GM21576 (cell line): ENCODE results near the gene ARHGAP1.

Experiments used
- ATAC-seq: cut with Tn5 transposase; IDR thresholded peaks from one replicate; pipeline ENCODE4 v1.9.1; 2021; ENCODE audit warnings: mild to moderate bottlenecking, moderate library complexity; ENCODE audit not compliant: unreplicated experiment

ARHGAP1 gene

DNA sequence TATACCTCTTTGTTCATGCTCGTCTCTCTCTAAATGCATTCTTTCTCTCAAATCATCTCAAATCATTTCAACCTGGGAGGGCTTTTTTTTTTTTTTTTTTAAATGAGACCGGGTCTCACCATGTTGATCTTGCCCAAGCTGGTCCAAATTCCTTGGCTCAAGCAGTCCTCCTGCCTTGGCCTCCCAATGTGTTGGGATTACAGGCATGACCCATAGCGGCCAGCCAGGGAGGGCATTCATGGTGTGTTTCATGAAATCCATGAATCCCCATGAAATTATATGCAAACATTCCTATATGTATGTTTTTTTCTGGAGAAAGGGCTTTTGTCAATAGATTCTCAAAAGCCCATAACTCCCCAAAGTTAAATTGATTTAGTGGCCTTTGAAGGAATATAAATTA, 56.9 kb downstream of the ARHGAP1 start:
- ATAC-seq, result no peak

DNA sequence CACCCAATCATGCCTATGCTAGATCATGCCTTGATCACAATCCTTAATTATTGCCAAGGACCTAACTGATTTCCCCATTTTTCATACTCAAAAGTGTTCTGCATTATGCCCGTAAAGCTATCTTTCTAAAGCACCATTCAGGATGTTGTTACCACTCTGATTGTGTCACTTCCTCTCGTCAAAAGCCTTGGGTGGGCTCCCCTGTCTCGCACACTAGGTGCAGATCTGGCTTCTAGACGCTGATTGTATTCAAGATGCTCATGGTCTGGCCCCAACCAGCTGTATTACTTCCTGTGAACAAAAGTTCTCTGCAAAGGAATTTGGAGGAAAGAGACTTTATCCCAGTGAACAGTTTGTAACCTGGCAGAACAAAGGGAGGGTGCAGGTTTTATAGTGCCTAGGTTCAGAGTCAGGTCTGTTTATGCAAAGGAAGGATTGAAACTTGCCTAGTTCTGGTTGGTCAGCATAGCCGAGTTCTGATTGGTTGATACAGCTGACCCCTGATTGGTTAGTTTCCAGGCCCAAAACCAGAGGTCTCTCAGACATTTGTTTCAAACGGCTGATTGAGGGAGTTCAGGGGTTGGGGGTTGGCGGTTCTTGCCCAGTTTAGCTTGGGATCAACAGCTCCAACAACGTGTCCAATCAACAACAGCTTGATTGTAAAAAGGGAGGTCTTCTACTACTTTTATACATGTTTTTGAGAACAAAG, 57.6 kb downstream of the ARHGAP1 start:
- no peak for ATAC-seq

DNA sequence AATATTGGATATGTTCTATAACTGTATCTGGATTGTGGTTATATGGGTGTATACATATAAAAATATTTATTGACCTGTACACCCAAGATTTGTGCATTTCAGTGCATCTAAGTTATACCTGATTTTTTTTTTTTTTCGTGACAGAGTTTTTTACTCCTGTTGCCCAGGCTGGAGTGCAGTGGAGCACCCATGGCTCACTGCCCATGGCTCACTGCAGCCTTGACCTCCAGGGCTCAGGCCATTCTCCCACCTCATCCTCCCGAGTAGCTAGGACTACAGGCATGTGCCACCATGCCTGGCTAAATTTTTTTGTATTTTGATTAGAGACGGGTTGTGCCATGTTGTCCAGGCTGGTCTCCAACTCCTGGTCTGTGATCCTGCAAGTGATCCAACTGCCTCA, 58.8 kb downstream of the ARHGAP1 start:
- ATAC-seq, result no peak

DNA sequence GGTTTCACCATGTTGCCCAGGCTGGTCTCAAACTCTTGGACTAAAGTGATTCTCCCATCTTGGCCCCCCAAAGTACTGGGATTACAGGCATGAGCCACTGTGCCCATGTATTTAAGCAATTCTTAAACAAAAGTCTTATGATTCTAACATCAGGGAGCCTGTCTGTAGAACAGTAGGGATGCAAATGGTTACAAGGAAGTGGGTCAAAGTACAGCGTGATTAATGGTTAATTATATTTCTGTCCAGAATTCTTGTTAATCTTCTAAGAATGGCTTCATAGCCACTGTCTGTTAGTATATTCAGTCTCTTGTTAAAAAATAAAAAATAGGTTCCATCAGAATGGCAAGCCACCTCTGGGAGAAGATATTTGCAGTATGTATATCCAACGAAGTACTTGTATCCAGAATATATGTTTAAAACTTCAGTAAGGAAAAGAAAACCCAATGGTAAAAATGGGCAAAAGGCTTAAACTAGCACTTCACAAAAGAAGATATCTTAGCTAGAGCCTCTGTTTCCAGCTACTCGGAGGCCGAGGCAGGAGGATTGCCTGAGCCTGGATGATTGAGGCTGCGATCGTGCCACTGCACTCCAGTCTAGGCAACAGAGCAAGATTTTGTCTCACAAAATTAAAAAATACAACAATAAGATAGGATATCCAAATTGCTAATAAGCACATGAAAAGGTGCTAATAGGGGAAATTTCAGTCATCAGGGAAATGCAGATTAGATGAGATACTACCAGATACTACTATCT, 60.2 kb downstream of the ARHGAP1 start:
- ATAC-seq, result no peak

DNA sequence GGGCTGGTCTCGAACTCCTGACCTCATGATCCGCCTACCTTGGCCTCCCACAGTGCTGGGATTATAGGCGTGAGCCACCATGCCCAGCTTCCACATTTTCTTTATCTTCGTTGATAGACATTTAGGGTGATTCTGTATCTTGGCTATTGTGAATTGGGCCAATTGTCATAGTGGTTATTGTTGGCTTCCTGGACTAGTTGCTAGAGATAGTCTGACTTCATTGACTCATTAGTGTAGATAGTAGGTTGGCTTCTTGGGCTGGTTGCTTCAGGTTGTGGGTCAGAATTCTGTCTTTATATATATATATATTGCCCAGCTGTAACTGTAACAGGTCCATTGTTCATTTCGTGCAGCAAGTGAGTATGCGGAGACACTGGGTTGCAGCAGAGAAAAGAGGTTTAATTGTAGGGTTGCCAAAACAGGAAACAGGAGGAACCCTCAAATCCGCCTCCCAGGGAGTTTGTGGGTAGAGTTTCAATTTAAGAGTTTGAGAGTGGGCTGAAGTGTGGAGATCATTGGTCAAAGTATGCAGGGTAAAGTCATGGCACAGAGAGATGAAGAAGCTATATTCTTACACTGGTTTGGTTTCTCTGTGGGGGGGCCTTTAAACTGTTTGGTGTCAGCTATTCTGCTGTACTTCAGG, 61.1 kb downstream of the ARHGAP1 start:
- no peak for ATAC-seq

DNA sequence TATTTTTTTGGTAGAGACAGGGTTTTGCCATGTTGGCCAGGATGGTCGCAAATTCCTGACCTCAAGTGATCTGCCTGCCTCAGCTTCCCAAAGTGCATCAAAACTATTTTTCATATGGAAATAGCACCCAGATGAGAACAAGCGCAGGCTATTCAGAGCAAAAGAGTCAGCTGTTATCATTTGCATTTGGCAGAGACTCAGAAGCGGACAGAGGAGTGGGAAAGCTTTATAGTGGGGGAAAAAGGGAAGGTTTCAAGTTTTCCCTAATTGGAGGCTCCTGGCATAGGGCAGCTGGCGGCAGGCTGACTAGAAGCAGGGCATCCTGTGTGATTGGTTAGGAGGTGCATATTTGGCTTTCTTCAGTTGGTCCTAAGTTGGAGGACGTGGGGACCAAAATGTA, 62.9 kb downstream of the ARHGAP1 start:
- ATAC-seq, result no peak

DNA sequence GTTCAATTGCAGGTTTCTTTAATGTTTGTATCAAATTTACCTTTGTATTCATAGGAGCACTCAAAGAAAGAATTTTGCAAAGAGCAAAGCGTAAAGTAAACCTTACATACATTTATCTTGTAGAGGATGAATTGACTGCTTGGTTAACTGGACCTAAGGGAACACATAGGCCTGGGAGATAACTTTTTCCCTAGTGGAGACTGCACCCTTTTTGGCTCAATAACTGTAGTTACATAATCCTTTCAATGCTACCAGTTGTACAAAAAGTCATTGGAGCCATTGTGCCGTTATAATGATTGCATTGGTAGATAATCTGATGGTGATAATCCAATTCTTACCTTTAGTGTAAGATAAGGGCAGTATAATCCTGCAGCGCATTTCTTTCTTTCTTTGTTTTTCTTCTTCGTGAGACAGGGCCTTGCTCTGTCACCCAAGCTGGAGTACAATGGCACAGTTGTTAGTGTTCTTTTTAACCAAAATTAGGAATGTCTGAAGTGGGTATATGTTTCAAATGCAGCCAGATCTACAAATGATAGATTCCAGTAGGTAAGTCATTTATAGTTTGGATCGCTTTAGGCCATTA, 64.8 kb downstream of the ARHGAP1 start:
- no peak for ATAC-seq

DNA sequence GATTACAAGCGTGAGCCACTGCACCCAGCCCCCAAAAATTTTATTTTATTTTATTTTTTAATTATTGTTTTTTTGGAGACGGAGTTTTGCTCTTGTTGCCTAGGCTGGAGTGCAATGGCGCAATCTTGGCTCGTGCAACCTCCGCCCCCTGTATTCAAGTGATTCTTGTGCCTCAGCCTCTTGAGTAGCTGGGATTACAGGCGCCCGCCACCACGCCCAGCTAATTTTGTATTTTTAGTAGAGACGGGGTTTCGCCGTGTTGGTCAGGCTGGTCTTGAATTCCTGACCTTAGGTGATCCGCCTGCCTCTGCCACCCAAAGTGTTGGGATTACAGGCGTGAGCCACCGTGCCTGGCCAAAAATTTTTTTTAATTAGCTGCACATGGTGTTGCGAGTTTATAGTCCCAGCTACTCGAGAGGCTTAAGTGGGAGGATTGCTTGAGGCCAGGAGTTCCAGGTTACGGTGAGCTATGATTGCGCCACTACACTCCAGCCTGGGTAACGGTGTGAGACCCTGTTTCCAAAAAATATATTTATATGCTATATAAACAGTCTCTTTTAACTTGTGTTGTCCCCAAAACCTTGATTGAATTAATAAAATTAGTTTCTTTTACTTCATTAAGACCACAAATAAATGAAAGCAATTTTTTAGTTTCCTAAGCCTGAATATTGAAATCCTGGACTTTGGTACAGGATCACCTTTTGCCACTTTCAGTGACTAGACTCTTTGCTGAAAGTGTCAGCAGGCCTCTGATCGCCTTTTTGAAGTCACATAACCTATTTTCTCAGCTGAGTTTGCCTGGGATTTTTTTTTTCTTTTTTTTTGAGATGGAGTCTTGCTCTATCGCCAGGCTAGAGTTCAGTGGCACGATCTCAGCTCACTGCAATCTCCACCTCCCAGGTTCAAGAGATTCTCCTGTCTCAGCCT, 66.9 kb downstream of the ARHGAP1 start:
- ATAC-seq, result no peak

DNA sequence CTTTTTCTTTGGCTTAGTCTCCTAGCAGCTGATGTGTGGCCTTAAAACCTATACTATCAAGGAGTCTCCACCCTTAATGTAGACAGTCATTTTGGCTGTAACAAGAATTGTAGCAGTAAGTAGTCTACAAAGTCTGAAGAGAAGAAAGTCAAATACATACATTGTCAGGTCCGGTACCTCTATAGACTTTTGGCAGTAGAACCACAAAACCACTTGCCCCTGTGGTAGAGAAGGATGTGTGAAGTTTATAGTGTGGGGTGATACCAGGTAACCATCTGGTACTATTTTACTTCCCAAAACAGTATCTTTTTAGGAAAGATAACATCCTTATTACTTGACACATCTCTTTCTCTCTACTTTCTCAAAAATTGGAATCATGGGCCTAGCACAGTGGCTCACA, 67.9 kb downstream of the ARHGAP1 start:
- ATAC-seq, result no peak

DNA sequence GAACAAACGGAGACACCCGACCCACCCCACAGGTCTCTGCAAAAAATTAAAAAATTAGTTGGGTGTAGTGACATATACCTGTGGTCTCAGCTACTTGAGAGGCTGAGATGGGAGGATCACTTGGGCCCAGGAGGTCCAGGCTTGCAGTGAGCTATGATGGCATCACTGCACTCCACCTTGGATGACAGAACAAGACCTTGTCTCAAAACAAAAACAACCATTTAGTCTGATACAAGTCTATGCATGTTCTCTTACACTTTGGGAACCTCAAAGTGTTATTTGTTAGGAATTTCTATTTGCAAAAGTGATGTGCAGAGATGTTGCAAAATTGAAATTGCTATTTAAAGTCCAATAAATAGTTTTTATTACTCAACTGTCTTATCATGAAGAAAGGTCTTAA, 68.7 kb downstream of the ARHGAP1 start:
- no peak for ATAC-seq

DNA sequence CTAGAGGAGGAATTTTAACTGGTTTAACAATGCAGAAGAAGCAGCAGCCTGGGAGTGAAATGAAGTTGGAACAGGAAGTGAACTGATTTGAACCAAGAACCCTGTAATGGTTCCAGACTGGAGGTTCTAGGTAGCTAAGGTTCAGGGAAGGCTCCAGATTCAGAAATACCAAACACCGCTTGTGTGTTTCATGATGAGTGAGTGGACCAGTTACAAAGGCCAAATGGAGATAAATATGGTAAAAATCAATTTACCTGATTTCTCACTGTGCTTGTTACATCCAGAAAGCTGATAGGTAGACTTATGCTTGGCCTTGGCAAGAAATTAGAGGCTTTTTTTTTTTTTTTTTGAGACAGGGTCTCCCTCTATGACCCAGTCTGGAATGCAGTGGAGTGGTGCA, 70.2 kb downstream of the ARHGAP1 start:
- ATAC-seq, result no peak

DNA sequence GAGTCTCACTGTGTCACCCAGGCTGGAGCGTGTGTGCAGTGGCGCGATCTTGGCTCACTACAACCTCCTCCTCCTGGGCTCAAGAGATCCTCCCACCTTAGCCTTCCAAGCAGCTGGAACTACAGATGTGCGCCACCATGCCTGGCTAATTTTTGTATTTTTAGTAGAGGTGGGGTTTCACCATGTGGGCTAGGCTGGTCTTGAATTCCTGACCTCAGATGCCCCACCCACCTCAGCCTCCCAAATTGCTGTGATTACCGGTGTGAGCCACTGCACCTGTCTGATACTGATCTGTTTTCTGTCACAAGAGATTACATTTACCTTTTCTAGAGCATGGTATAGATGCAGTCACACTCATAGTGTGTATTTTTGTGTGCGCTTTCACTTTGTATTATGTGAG, 71.5 kb downstream of the ARHGAP1 start:
- ATAC-seq, result no peak
